HepG2 (cell line): ENCODE measurements around the gene VPREB3. TPM values are rescaled to one million over a fixed set of nuclear protein-coding genes. Genes with fewer than 3 reads are reported as not detected.
A peak's percentile ranks its signal among the peaks of the same experiment; 100 is the strongest.

Experiments
- CCDC6 ChIP-seq: sonication (generic); formaldehyde crosslinking; IDR thresholded peaks from 2 replicates; pipeline ENCODE4 v1.8.1; 2022; ENCODE audit warnings: mild to moderate bottlenecking, missing genetic modification reagents, moderate library complexity
- CEBPZ ChIP-seq: IDR thresholded peaks from 2 replicates; pipeline ENCODE4 v1.6.1; 2012; ENCODE audit warnings: low read length, improper control_type of control experiment
- GRHL1 ChIP-seq: sonication (generic); formaldehyde crosslinking; conservative IDR thresholded peaks from 2 replicates; pipeline ENCODE4 v1.8.0; 2022; ENCODE audit warnings: missing genetic modification reagents
- IRF2 ChIP-seq: IDR thresholded peaks from 2 replicates; pipeline ENCODE4 v1.6.1; 2018; ENCODE audit warnings: missing genetic modification reagents, missing compliant biosample characterization
- MYNN ChIP-seq: sonication (generic); formaldehyde crosslinking; IDR thresholded peaks from 2 replicates; pipeline ENCODE4 v1.4.0; 2020; ENCODE audit warnings: mild to moderate bottlenecking, low read depth, missing genetic modification reagents
- POLR2A ChIP-seq, 2 experiments: IDR thresholded peaks; 2 replicates each; pipeline ENCODE4 v1.6.1; 2011; ENCODE audit warnings: low read depth in 2 of 2, low read length in 2 of 2, mild to moderate bottlenecking in 1 of 2, moderate library complexity in 1 of 2; ENCODE audit not compliant: insufficient read depth in 1 of 2
- POLR2AphosphoS5 ChIP-seq: IDR thresholded peaks from 2 replicates; pipeline ENCODE4 v1.6.1; 2012; ENCODE audit warnings: low read depth, low read length
- RARA ChIP-seq: IDR thresholded peaks from 2 replicates; pipeline ENCODE4 v1.6.1; 2016; ENCODE audit warnings: missing genetic modification reagents, missing compliant biosample characterization
- REPIN1 ChIP-seq: sonication (generic); formaldehyde crosslinking; IDR thresholded peaks from 2 replicates; pipeline ENCODE4 v1.8.0; 2022; ENCODE audit warnings: missing genetic modification reagents, low read depth, mild to moderate bottlenecking, borderline replicate concordance
- SIX4 ChIP-seq: sonication (generic); formaldehyde crosslinking; IDR thresholded peaks from 2 replicates; pipeline ENCODE4 v1.4.0; 2020; ENCODE audit warnings: missing genetic modification reagents
- SNAPC2 ChIP-seq: sonication (generic); formaldehyde crosslinking; IDR thresholded peaks from 2 replicates; pipeline ENCODE4 v1.8.1; 2022; ENCODE audit warnings: mild to moderate bottlenecking, missing genetic modification reagents
- SOX6 ChIP-seq, 2 experiments: fragments of 450-650 bp in 1 of 2; sonication (generic) in 1 of 2; formaldehyde crosslinking in 1 of 2; IDR thresholded peaks; 2 replicates each; pipeline versions ENCODE4 v1.4.0 to v1.6.1; 2017 to 2020; ENCODE audit warnings: antibody characterized with exemption in 1 of 2, mild to moderate bottlenecking in 1 of 2, missing genetic modification reagents in 1 of 2
- ZBTB8A ChIP-seq: sonication (generic); formaldehyde crosslinking; IDR thresholded peaks from 2 replicates; pipeline ENCODE4 v1.4.0; 2020; ENCODE audit warnings: mild to moderate bottlenecking, low read depth, missing genetic modification reagents, borderline replicate concordance
- ZFP36 ChIP-seq: fragments of 150-350 bp; IDR thresholded peaks from 2 replicates; pipeline ENCODE4 v1.6.1; 2018; ENCODE audit warnings: borderline replicate concordance, low read length, low read depth; ENCODE audit not compliant: partially characterized antibody
- ZNF260 ChIP-seq: sonication (generic); formaldehyde crosslinking; IDR thresholded peaks from 2 replicates; pipeline ENCODE4 v1.4.0; 2020; ENCODE audit warnings: missing genetic modification reagents, low read depth, mild to moderate bottlenecking, borderline replicate concordance
- ZNF292 ChIP-seq: sonication (generic); formaldehyde crosslinking; IDR thresholded peaks from 2 replicates; pipeline ENCODE4 v1.8.1; 2022; ENCODE audit warnings: mild to moderate bottlenecking, low read depth, missing genetic modification reagents, borderline replicate concordance
- ZNF343 ChIP-seq: sonication (generic); formaldehyde crosslinking; IDR thresholded peaks from 2 replicates; pipeline ENCODE4 v1.4.0; 2020; ENCODE audit warnings: mild to moderate bottlenecking, missing genetic modification reagents
- ZNF407 ChIP-seq: sonication (generic); formaldehyde crosslinking; IDR thresholded peaks from one replicate; pipeline ENCODE4 v1.5.1; 2020; ENCODE audit warnings: mild to moderate bottlenecking, missing genetic modification reagents; ENCODE audit errors: not compliant biosample characterization
- polyA plus RNA-seq, 8 experiments: library from polyadenylated mRNA; depleted of rRNA in 3 of 8; stranded (reverse) in 7 of 8; unstranded in 1 of 8; fragments of >200 nt; fragmentation: Illumina TruSeq in 4 of 8; extraction: Trizol in 4 of 8; gene quantifications; 2 replicates each; pipeline versions ENCODE4 v1.2.1 to v1.2.3, GENCODE V29; 2011 to 2016; ENCODE audit warnings: low read depth in 4 of 8, missing spikeins in 1 of 8, mixed read lengths in 1 of 8; ENCODE audit not compliant: insufficient read depth in 1 of 8
- total RNA-seq, 5 experiments: library from RNA; depleted of rRNA; stranded (reverse); fragments of >200 nt; fragmentation: Illumina TruSeq; extraction: Trizol; gene quantifications; 2 replicates each; pipeline ENCODE4 v1.2.3, GENCODE V29; 2016; ENCODE audit warnings: low read depth in 1 of 5

The VPREB3 gene
- total and polyA plus RNA-seq, 2 of the 13 experiments (the other 11 are each of a cell fraction or from before 2014, with no cell fraction given): 0.22 TPM; not detected in 1

GRCh38 chr22:23778577-23778900 is 24.3 kb upstream of the VPREB3 start (continued):
- no peak for TF ChIP-seq ZNF407 (CRISPR knock-in tag)
- TF ChIP-seq ZNF292 (CRISPR knock-in tag): no peak
- TF ChIP-seq CCDC6 (CRISPR knock-in tag): no peak
- no peak for TF ChIP-seq POLR2AphosphoS5
- no peak for TF ChIP-seq ZNF343 (CRISPR knock-in tag)
- no peak for TF ChIP-seq MYNN (CRISPR knock-in tag)
- TF ChIP-seq SOX6 (IDR thresholded peaks at IDR 0.05): no peak
- no peak for TF ChIP-seq SOX6 (CRISPR knock-in tag; IDR thresholded peaks at IDR 0.05)
- no peak for TF ChIP-seq SNAPC2
- no peak for TF ChIP-seq IRF2 (CRISPR knock-in tag)
- TF ChIP-seq GRHL1 (CRISPR knock-in tag): no peak
- no peak for TF ChIP-seq ZBTB8A (CRISPR knock-in tag)
- TF ChIP-seq CEBPZ: no peak
- no peak for TF ChIP-seq ZFP36
- no peak for TF ChIP-seq SIX4 (CRISPR knock-in tag)
- TF ChIP-seq RARA (CRISPR knock-in tag): 0 out of 2 replicates have a peak, but pooled peaks have one; percentile 37
- TF ChIP-seq ZNF260 (CRISPR knock-in tag): no peak
- 0 out of 4 replicates have a peak, but pooled peaks of 1 of the 2 experiments have one; percentile 38 for TF ChIP-seq POLR2A (IDR thresholded peaks at IDR 0.05; ENCODE audit: insufficient read depth in 1 of 2, low read depth in 2 of 2, low read length in 2 of 2)
- no peak for TF ChIP-seq REPIN1 (CRISPR knock-in tag)
